BE2C (cell line): ENCODE results near the gene KLF9.

ENCODE experiments used
- DNase-seq: peaks from one replicate; pipeline ENCODE4 v3.0.0-alpha.2; 2020
- H3K27me3 ChIP-seq: fragments of 250-450 bp; sonication (Bioruptor Pico); 2 replicates; pipeline ENCODE4 v1.5.1; 2020; ENCODE audit warnings: mild to moderate bottlenecking
- H3K36me3 ChIP-seq: fragments of 250-450 bp; sonication (Bioruptor Pico); 2 replicates; pipeline ENCODE4 v1.5.1; 2020; ENCODE audit warnings: mild to moderate bottlenecking
- H3K4me1 ChIP-seq: fragments of 250-450 bp; sonication (Bioruptor Pico); 2 replicates; pipeline ENCODE4 v1.5.1; 2020
- H3K4me3 ChIP-seq: 2 replicates; pipeline ENCODE4 v1.5.1; 2011; ENCODE audit warnings: low read depth, low read length
- H3K9me3 ChIP-seq: fragments of 250-450 bp; sonication (Bioruptor Pico); 2 replicates; pipeline ENCODE4 v1.5.1; 2020
- TF ChIP-seq, protein P1 (sequence below): IDR thresholded peaks from 2 replicates; pipeline ENCODE4 v1.5.1; 2012; ENCODE audit warnings: mild to moderate bottlenecking, low read depth, low read length

KLF9 gene

DNA sequence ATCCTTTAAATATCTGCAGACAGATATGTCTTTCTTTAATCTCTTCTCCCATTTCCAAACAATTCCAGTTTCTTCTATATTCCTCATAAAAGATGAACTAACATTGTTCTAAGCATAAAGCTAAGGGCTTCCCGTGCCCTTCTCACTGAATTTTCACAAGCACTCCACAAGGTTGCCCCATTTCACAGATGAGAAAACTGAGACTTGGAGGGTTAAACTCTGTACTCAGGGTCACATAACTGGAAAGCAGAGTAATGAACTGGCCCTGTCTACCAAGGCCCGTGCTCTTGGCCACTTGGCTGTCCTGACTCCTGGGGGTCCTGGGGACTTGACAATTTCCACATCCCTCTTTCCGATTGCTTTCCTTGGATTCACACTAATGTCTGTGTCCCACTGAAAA, 25.3 kb downstream of the KLF9 start:
- TF ChIP-seq, protein P1, sequence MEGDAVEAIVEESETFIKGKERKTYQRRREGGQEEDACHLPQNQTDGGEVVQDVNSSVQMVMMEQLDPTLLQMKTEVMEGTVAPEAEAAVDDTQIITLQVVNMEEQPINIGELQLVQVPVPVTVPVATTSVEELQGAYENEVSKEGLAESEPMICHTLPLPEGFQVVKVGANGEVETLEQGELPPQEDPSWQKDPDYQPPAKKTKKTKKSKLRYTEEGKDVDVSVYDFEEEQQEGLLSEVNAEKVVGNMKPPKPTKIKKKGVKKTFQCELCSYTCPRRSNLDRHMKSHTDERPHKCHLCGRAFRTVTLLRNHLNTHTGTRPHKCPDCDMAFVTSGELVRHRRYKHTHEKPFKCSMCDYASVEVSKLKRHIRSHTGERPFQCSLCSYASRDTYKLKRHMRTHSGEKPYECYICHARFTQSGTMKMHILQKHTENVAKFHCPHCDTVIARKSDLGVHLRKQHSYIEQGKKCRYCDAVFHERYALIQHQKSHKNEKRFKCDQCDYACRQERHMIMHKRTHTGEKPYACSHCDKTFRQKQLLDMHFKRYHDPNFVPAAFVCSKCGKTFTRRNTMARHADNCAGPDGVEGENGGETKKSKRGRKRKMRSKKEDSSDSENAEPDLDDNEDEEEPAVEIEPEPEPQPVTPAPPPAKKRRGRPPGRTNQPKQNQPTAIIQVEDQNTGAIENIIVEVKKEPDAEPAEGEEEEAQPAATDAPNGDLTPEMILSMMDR = no peak
- DNase-seq = no peak
- Histone ChIP-seq H3K27me3 (no peaks in the 10 kb centered on the region), H3K36me3 (no peaks in the 10 kb centered on the region), H3K4me1 (peaks cover 2% of the 10 kb centered on the region; the same call in 1 of the 2 replicates), H3K4me3 (no peak overlapping the region), H3K9me3 (no peaks in the 10 kb centered on the region)

DNA sequence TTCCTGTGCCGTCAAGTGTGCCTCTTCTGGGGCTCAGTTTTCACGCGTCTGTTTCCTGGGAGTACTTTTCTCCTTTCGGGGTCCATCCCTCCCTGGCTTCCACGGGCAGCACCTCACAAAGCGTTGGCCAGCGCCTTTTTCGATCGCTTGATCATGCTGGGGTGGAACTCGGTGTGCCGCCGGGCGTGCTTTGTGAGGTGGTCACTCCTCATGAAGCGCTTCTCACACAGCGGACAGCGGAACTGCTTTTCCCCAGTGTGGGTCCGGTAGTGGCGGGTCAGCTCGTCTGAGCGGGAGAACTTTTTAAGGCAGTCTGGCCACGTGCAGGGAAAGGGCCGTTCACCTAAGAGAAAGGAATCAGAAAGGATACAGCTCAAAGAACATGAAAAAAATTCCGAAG, 26.8 kb downstream of the KLF9 start:
- Histone ChIP-seq H3K4me1 (peaks cover 2% of the 10 kb centered on the region; the same call in 1 of the 2 replicates), H3K4me3 (no peak overlapping the region), H3K27me3 (no peaks in the 10 kb centered on the region), H3K36me3 (no peaks in the 10 kb centered on the region), H3K9me3 (no peaks in the 10 kb centered on the region)
- TF ChIP-seq, protein P1 = no peak
- DNase-seq = no peak

DNA sequence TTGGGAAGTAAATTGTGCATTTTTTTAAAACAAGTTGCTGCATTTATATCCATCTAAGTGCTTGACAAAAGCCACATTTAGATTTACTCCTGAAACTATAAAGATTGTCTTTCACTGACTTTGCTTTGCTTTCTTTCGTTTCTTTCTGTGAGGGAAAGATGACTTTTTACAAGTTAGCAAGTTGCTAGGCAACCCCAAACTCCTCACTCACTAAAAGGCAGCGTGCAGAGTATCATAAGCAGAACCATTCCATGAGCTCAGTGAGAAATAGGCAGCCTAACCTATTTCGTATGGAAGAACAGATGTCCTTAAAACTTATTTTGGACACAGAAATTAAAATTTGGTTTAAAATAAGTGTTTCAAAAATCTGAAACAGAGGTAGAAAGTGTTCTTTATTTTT, 29.0 kb downstream of the KLF9 start:
- Histone ChIP-seq H3K4me3 (no peak overlapping the region), H3K9me3 (no peaks in the 10 kb centered on the region), H3K36me3 (no peaks in the 10 kb centered on the region), H3K4me1 (peaks cover 2% of the 10 kb centered on the region; the same call in 1 of the 2 replicates), H3K27me3 (no peaks in the 10 kb centered on the region)
- DNase-seq = no peak
- TF ChIP-seq, protein P1 = no peak

DNA sequence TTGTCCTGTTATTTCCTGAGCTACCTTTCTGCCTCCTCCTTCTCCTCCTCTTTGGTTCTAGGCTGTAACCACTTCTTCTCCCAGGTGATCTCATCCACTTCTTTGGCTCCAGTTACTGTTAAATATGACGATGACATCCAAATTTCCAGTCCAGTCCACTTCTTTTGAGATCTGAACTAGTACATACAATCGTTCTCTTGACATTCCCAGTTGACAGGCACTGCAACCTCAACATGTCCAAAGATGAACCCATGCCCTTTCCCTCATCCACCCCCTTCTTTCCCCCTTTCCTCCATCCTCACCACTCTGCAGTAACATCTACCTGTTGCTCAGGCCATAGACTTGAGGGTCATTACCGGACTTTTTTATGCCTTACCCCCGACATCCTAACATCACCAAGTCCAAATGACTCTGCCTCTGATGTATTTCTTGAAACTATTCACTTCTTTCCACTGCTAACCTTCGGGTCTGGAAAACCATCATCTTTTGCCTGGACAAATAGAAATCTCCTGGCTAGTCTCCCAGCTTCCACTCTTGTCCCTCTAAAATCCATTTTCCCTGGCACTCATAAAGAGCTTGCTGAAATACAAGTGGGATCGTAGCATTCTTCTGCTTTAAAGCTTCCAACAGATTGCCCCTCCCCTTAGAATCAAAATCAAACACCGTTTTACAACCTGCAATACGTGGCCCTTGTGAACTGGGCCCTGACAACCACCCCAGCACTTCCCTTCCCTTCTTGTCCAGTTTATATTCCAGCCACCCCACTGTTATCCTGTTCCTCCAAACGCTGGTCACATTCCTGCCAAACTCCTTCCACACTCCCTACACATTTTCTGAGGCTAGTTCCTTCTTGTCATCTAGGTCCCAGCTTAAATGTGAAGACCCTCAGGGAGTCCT, 31.5 kb downstream of the KLF9 start:
- DNase-seq = no peak
- no peaks in the 10 kb centered on the region for H3K9me3 ChIP-seq
- no peaks in the 10 kb centered on the region for H3K36me3 ChIP-seq
- H3K4me1 ChIP-seq = peaks cover 2% of the 10 kb centered on the region; the same call in 1 of the 2 replicates
- no peaks in the 10 kb centered on the region for H3K27me3 ChIP-seq
- TF ChIP-seq, protein P1 = no peak
- no peak overlapping the region for H3K4me3 ChIP-seq

DNA sequence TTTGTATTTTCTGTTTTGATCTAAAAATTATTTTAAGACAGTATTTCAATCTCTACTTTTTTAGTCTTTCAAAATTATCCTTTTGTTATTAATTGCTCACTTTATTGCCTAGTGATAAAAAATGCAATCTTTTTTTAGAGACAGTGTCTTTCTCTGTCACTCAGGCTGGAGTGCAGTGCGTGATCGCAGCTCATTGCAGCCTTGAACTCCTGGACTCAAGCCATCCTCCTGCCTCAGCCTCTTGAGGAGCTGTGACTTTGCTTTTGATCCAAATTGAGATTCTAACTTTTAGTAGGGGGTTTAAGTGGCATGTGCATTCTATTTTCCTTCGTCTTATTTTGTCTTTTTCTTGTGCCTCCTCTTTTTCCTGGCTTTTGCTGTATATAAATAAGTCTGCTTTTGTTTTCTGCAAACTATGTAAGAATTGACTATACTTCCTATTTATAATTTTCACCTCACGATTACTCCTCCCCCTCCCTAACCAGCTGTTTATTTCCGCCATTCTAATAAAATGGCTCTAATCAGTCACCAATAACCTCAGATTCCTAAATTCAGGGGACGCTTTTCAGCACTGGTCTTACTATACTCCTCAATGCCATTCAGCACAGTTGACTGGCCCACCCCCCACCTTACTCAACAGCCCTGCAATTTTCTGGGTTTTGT, 32.3 kb downstream of the KLF9 start:
- DNase-seq = no peak
- Histone ChIP-seq H3K4me3 (no peak overlapping the region), H3K36me3 (no peaks in the 10 kb centered on the region), H3K27me3 (no peaks in the 10 kb centered on the region), H3K9me3 (no peaks in the 10 kb centered on the region), H3K4me1 (peaks cover 2% of the 10 kb centered on the region; the same call in 1 of the 2 replicates)
- TF ChIP-seq, protein P1 = no peak
